GM21423 (cell line): ENCODE data around the gene CDKL1.
A peak's percentile ranks its signal among the peaks of the same experiment; 100 is the strongest.

Experiments
- ATAC-seq: cut with Tn5 transposase; IDR thresholded peaks from one replicate; pipeline ENCODE4 v1.9.1; 2021; ENCODE audit warnings: mild to moderate bottlenecking, moderate library complexity; ENCODE audit not compliant: unreplicated experiment

Gene CDKL1

GRCh38 chr14:50396631-50397389, at the start of gene CDKL1:
CDKL1 (minus strand) TSS chr14:50396881; CDS start chr14:50395868, 1,013 bp downstream.
- ATAC-seq = peak; percentile 48

GRCh38 chr14:50434528-50434927, 37.8 kb upstream of the CDKL1 start:
- ATAC-seq = no peak

- ATAC-seq = no peak
Observed at GRCh38 chr14:50432131-50432530, 35.5 kb upstream of the CDKL1 start.

- ATAC-seq = no peak
Observed at GRCh38 chr14:50425816-50426215, 29.1 kb upstream of the CDKL1 start.

GRCh38 chr14:50425105-50425504, 28.4 kb upstream of the CDKL1 start:
- no peak for ATAC-seq

GRCh38 chr14:50423529-50423928, 26.8 kb upstream of the CDKL1 start:
- no peak for ATAC-seq

GRCh38 chr14:50421499-50421898, 24.8 kb upstream of the CDKL1 start:
- ATAC-seq = no peak

GRCh38 chr14:50417853-50418252, 21.2 kb upstream of the CDKL1 start:
- ATAC-seq = no peak

GRCh38 chr14:50410921-50411320, 14.2 kb upstream of the CDKL1 start:
- ATAC-seq = no peak

- no peak for ATAC-seq
Observed at GRCh38 chr14:50410071-50410470, 13.4 kb upstream of the CDKL1 start.

- ATAC-seq = no peak
Observed at GRCh38 chr14:50407111-50407812, 10.6 kb upstream of the CDKL1 start.

- no peak for ATAC-seq
Observed at GRCh38 chr14:50403419-50403818, 6.7 kb upstream of the CDKL1 start.

GRCh38 chr14:50402965-50403364, 6.3 kb upstream of the CDKL1 start:
- no peak for ATAC-seq

GRCh38 chr14:50400461-50400860, 3.8 kb upstream of the CDKL1 start:
- ATAC-seq = no peak

- ATAC-seq = no peak
Observed at GRCh38 chr14:50399251-50400032, 2.8 kb upstream of the CDKL1 start.

- no peak for ATAC-seq
Observed at GRCh38 chr14:50398189-50398580, 1.5 kb upstream of the CDKL1 start.

- no peak for ATAC-seq
Observed at GRCh38 chr14:50397390-50398188, 908 bp upstream of the CDKL1 start.

- ATAC-seq = no peak
Observed at GRCh38 chr14:50395448-50395847, 1.2 kb downstream of the CDKL1 start.

- ATAC-seq = no peak
Observed at GRCh38 chr14:50394713-50395112, 2.0 kb downstream of the CDKL1 start.

- no peak for ATAC-seq
Observed at GRCh38 chr14:50389668-50390441, 6.8 kb downstream of the CDKL1 start.
